Measurements from ENCODE around the gene DAO.

The DAO gene

GRCh38 chr12:108879615-108880254, at the start of gene DAO:
TSS of gene DAO (plus strand) at chr12:108880092. CDS start at chr12:108885007, 4,915 bp downstream.
- Histone ChIP-seq H2AFZ (ENCODE audit: low read depth, low read length) (no peak within 1 kb of the TSS), H4K20me1 (ENCODE audit: insufficient read depth, low read length) (no peaks in the 10 kb centered on the region), H3K9ac (ENCODE audit: low read depth, low read length) (no peak within 1 kb of the TSS), H3K4me2 (ENCODE audit: insufficient read depth, low read length) (no peak within 1 kb of the TSS), H3K9me3 (ENCODE audit: insufficient read depth, low read length, severe bottlenecking) (no peaks in the 10 kb centered on the region), H3K4me3 (ENCODE audit: low read depth in 1 of 2, low read length in 2 of 2) (no peak within 1 kb of the TSS), H3K27ac (ENCODE audit: low read length) (no peak within 1 kb of the TSS), H3K36me3 (ENCODE audit: insufficient read depth, low read length) (no peaks in the 10 kb centered on the region), H3K27me3 (ENCODE audit: insufficient read depth, low read length, poor library complexity) (peaks cover 4% of the 10 kb centered on the region), H3K4me1 (ENCODE audit: insufficient read depth, low read length) (no peaks in the 10 kb centered on the region), H3K79me2 (ENCODE audit: insufficient read depth, low read length) (no peaks in the 10 kb centered on the region)
- ATAC-seq (ENCODE audit: insufficient read depth, low read depth) (no peak), DNase-seq (no peak)
- TF ChIP-seq EZH2 (IDR thresholded peaks at IDR 0.05; ENCODE audit: borderline replicate concordance, low read depth, low read length, severe bottlenecking) (no peak), CTCF (IDR thresholded peaks at IDR 0.05; ENCODE audit: borderline replicate concordance, extremely low read depth, low read length, poor library complexity, severe bottlenecking) (no peak)

GRCh38 chr12:108831309-108831991, 48.4 kb upstream of the DAO start:
- TF ChIP-seq EZH2 (IDR thresholded peaks at IDR 0.05; ENCODE audit: borderline replicate concordance, low read depth, low read length, severe bottlenecking) (no peak), CTCF (IDR thresholded peaks at IDR 0.05; ENCODE audit: borderline replicate concordance, extremely low read depth, low read length, poor library complexity, severe bottlenecking) (no peak)
- Histone ChIP-seq H4K20me1 (ENCODE audit: insufficient read depth, low read length) (peaks cover 27% of the 10 kb centered on the region), H3K4me1 (ENCODE audit: insufficient read depth, low read length) (no peaks in the 10 kb centered on the region), H3K79me2 (ENCODE audit: insufficient read depth, low read length) (0 out of 2 replicates have a peak, but pooled peaks cover 3% of the 10 kb centered on the region), H3K27me3 (ENCODE audit: insufficient read depth, low read length, poor library complexity) (no peaks in the 10 kb centered on the region), H3K9ac (ENCODE audit: low read depth, low read length) (no peak overlapping the region), H2AFZ (ENCODE audit: low read depth, low read length) (no peak overlapping the region), H3K9me3 (ENCODE audit: insufficient read depth, low read length, severe bottlenecking) (no peaks in the 10 kb centered on the region), H3K27ac (ENCODE audit: low read length) (no peak overlapping the region), H3K4me3 (ENCODE audit: low read depth in 1 of 2, low read length in 2 of 2) (no peak overlapping the region), H3K4me2 (ENCODE audit: insufficient read depth, low read length) (no peak overlapping the region), H3K36me3 (ENCODE audit: insufficient read depth, low read length) (peaks cover 36% of the 10 kb centered on the region)
- DNase-seq (no peak), ATAC-seq (ENCODE audit: insufficient read depth, low read depth) (no peak)

GRCh38 chr12:108832208-108832607, 47.7 kb upstream of the DAO start:
- H3K4me1 ChIP-seq (ENCODE audit: insufficient read depth, low read length): no peaks in the 10 kb centered on the region
- no peak overlapping the region for H3K27ac ChIP-seq (ENCODE audit: low read length)
- ATAC-seq (ENCODE audit: insufficient read depth, low read depth) (no peak), DNase-seq (no peak)
- peaks cover 26% of the 10 kb centered on the region for H4K20me1 ChIP-seq (ENCODE audit: insufficient read depth, low read length)
- H3K27me3 ChIP-seq (ENCODE audit: insufficient read depth, low read length, poor library complexity): no peaks in the 10 kb centered on the region
- H3K79me2 ChIP-seq (ENCODE audit: insufficient read depth, low read length): no peaks in the 10 kb centered on the region
- no peak overlapping the region for H3K9ac ChIP-seq (ENCODE audit: low read depth, low read length)
- no peak overlapping the region for H3K4me2 ChIP-seq (ENCODE audit: insufficient read depth, low read length)
- H3K36me3 ChIP-seq (ENCODE audit: insufficient read depth, low read length): peaks cover 36% of the 10 kb centered on the region
- TF ChIP-seq EZH2 (IDR thresholded peaks at IDR 0.05; ENCODE audit: borderline replicate concordance, low read depth, low read length, severe bottlenecking) (no peak), CTCF (IDR thresholded peaks at IDR 0.05; ENCODE audit: borderline replicate concordance, extremely low read depth, low read length, poor library complexity, severe bottlenecking) (no peak)
- H3K9me3 ChIP-seq (ENCODE audit: insufficient read depth, low read length, severe bottlenecking): no peaks in the 10 kb centered on the region
- no peak overlapping the region for H3K4me3 ChIP-seq (ENCODE audit: low read depth in 1 of 2, low read length in 2 of 2)
- no peak overlapping the region for H2AFZ ChIP-seq (ENCODE audit: low read depth, low read length)

Measured in DND-41 (cell line).